GM12878 (cell line): ENCODE measurements around the gene TMEM132D. TPM values are rescaled to one million over a fixed set of nuclear protein-coding genes. Genes with fewer than 3 reads are reported as not detected.

Experiments
- ATAC-seq: fragments of 200-7000 bp; cut with Tn5 transposase; 3 replicates; pipeline ENCODE4 v1.9.1; 2020; ENCODE audit warnings: mild to moderate bottlenecking, moderate library complexity
- BruUV-seq: library from RNA; stranded (reverse); fragments of 400-500 nt; replicated peaks from 2 replicates; lab custom pipeline; 2021; lab: Mats Ljungman, UMichigan
- CTCF ChIA-PET: fragments of 300-600 bp; sonication (Branson Sonifier 250); formaldehyde crosslinking; extraction: SDS; loops from one replicate; lab custom pipeline; 2021; ENCODE audit warnings: inconsistent platforms; lab: Yijun Ruan, JAX
- POLR2A ChIA-PET: fragments of 350-600 bp; formaldehyde crosslinking; extraction: SDS; loops from one replicate; lab custom pipeline; 2021; ENCODE audit warnings: inconsistent platforms; lab: Charles Lee
- RAD21 ChIA-PET: fragments of 300-600 bp; sonication (Branson Sonifier 250); formaldehyde crosslinking; loops from one replicate; lab custom pipeline; 2023; ENCODE audit warnings: antibody characterized with exemption; ENCODE audit not compliant: unreplicated experiment; lab: Charles Lee
- SMC1A ChIA-PET: fragments of 300-600 bp; sonication (Branson Sonifier 250); formaldehyde crosslinking; loops from one replicate; lab custom pipeline; 2023; ENCODE audit not compliant: unreplicated experiment, uncharacterized antibody; lab: Charles Lee
- DNase-seq: peaks from one replicate; pipeline ENCODE4 v3.0.0-alpha.2; 2011; ENCODE audit warnings: low read depth, low spot score
- FAIRE-seq: peaks from 3 replicates; lab custom pipeline; 2011; peaks lifted over from hg19 to GRCh38; lab: Jason Lieb, UNC
- H2AFZ ChIP-seq: 2 replicates; pipeline ENCODE4 v1.6.0; 2011; ENCODE audit warnings: low read depth, low read length, control low read depth; ENCODE audit not compliant: control insufficient read depth
- H3K27ac ChIP-seq: 2 replicates; pipeline ENCODE4 v1.5.1; 2011; ENCODE audit warnings: control low read depth; ENCODE audit not compliant: control insufficient read depth, insufficient read depth
- H3K27me3 ChIP-seq, 2 experiments: replicated peaks in 1 of 2; 2 replicates each; pipeline versions ENCODE4 v1.6.0 to v1.6.1; 2011; ENCODE audit warnings: low read length in 1 of 2; ENCODE audit not compliant: control insufficient read depth in 2 of 2, insufficient read depth in 2 of 2
- H3K36me3 ChIP-seq, 2 experiments: 2 replicates each; pipeline ENCODE4 v1.5.1; 2011; ENCODE audit warnings: low read length in 1 of 2; ENCODE audit not compliant: control insufficient read depth in 2 of 2, insufficient read depth in 2 of 2
- H3K4me1 ChIP-seq: 2 replicates; pipeline ENCODE4 v1.6.1; 2011; ENCODE audit warnings: mild to moderate bottlenecking, low read length, moderate library complexity, mixed read lengths; ENCODE audit not compliant: control insufficient read depth, insufficient read depth
- H3K4me2 ChIP-seq: 2 replicates; pipeline ENCODE4 v1.6.0; 2011; ENCODE audit warnings: control low read depth; ENCODE audit not compliant: control insufficient read depth, insufficient read depth
- H3K4me3 ChIP-seq: fragments of 200-600 bp; sonication (generic); 2 replicates; pipeline ENCODE4 v1.5.1; 2016
- H3K79me2 ChIP-seq: 2 replicates; pipeline ENCODE4 v1.6.0; 2011; ENCODE audit warnings: low read length; ENCODE audit not compliant: control insufficient read depth, insufficient read depth
- H3K9ac ChIP-seq: 2 replicates; pipeline ENCODE4 v1.8.0; 2011; ENCODE audit warnings: low read length, control low read depth, mixed read lengths; ENCODE audit not compliant: control insufficient read depth, insufficient read depth
- H3K9me3 ChIP-seq: replicated peaks from 3 replicates; pipeline ENCODE4 v1.5.1; 2011; ENCODE audit warnings: mild to moderate bottlenecking, low read length; ENCODE audit not compliant: control insufficient read depth, insufficient read depth
- H4K20me1 ChIP-seq: 2 replicates; pipeline ENCODE4 v1.6.0; 2011; ENCODE audit not compliant: control insufficient read depth, insufficient read depth
- ATF3 ChIP-seq: IDR thresholded peaks from 2 replicates; pipeline ENCODE4 v1.6.1; 2011; ENCODE audit warnings: low read depth, mild to moderate bottlenecking, low read length, moderate library complexity, borderline replicate concordance; ENCODE audit errors: extremely low read depth
- BCL3 ChIP-seq: IDR thresholded peaks from 2 replicates; pipeline ENCODE4 v1.6.1; 2011; ENCODE audit warnings: borderline replicate concordance, low read depth, mild to moderate bottlenecking, moderate library complexity, low read length; ENCODE audit not compliant: insufficient read depth, poor library complexity, severe bottlenecking
- ELK1 ChIP-seq: IDR thresholded peaks from 2 replicates; pipeline ENCODE4 v1.6.1; 2012; ENCODE audit warnings: low read depth, low read length, improper control_type of control experiment
- EZH2 ChIP-seq: IDR thresholded peaks from 2 replicates; pipeline ENCODE4 v1.6.1; 2012; ENCODE audit warnings: low read depth, mild to moderate bottlenecking, control low read depth, inconsistent platforms, low read length, borderline replicate concordance; ENCODE audit not compliant: control insufficient read depth
- GATAD2B ChIP-seq: fragments of 450-650 bp; conservative IDR thresholded peaks from 2 replicates; pipeline ENCODE4 v1.6.1; 2017; ENCODE audit warnings: low read depth, mild to moderate bottlenecking, moderate library complexity
- JUND ChIP-seq: IDR thresholded peaks from 2 replicates; pipeline ENCODE4 v1.6.1; 2012; ENCODE audit warnings: low read depth, mild to moderate bottlenecking, low read length, improper control_type of control experiment, moderate library complexity
- RCOR1 ChIP-seq: conservative IDR thresholded peaks from 2 replicates; pipeline ENCODE4 v1.6.1; 2012; ENCODE audit warnings: low read depth, low read length, improper control_type of control experiment
- RUNX3 ChIP-seq: IDR thresholded peaks from 2 replicates; pipeline ENCODE4 v1.6.1; 2012; ENCODE audit warnings: low read length, inconsistent platforms
- SPI1 ChIP-seq: IDR thresholded peaks from 2 replicates; pipeline ENCODE4 v1.6.1; 2011; ENCODE audit warnings: low read depth, mild to moderate bottlenecking, low read length, moderate library complexity, borderline replicate concordance; ENCODE audit not compliant: insufficient read depth
- ZNF217 ChIP-seq: fragments of 450-650 bp; IDR thresholded peaks from 2 replicates; pipeline ENCODE4 v1.6.1; 2017; ENCODE audit warnings: antibody characterized with exemption, mild to moderate bottlenecking
- ZNF274 ChIP-seq: IDR thresholded peaks from one replicate; pipeline ENCODE4 v1.8.0; 2011; ENCODE audit not compliant: insufficient read length, insufficient read depth
- WGBS: methylation state at CpG from one replicate; pipeline ENCODE4 v1.1.6; 2016; ENCODE audit warnings: low lambda C conversion rate; ENCODE audit not compliant: insufficient replicate concordance, insufficient coverage; ENCODE audit errors: missing lambda C conversion rate; 5-methylcytosine and 5-hydroxymethylcytosine counted together
- in situ Hi-C: fragments of 300-500 bp; cut with MboI; formaldehyde crosslinking; loops from 9 replicates; pipeline ENCODE4 v1.14.3; 2018; ENCODE audit warnings: mixed read lengths
- intact Hi-C: fragments of 100-400 bp; cut with micrococcal nuclease; formaldehyde crosslinking; loops from one replicate; pipeline ENCODE4 v1.14.2; 2022; ENCODE audit not compliant: unreplicated experiment
- polyA plus RNA-seq, 11 experiments: library from polyadenylated mRNA; depleted of rRNA in 4 of 11; unstranded in 6 of 11; stranded (reverse) in 5 of 11; fragments of >200 nt; fragmentation: Nextera tagmentation in 4 of 11; fragmentation: Illumina TruSeq in 1 of 11; extraction: Ambion mirVana in 4 of 11; extraction: Trizol in 1 of 11; gene quantifications; 1 replicate in 1 of 11; 2 replicates in 10 of 11; pipeline versions ENCODE4 v1.2.1 to v1.2.3, GENCODE V29; 2011 to 2016; ENCODE audit warnings: inconsistent platforms in 2 of 11, missing spikeins in 2 of 11, low read depth in 1 of 11
- total RNA-seq, 4 experiments: library from RNA; depleted of rRNA in 3 of 4; stranded (reverse); fragments of >200 nt in 3 of 4; fragmentation: Illumina TruSeq in 1 of 4; extraction: Trizol in 1 of 4; gene quantifications; 2 replicates each; pipeline versions ENCODE4 v1.2.1 to v1.2.3, GENCODE V29; 2013 to 2021

Gene TMEM132D
- total and polyA plus RNA-seq, 10 of the 15 experiments (the other 5 are each of a cell fraction or from before 2014, with no cell fraction given): under 0.01 to 0.12 (median 0.02) TPM; not detected in 3

GRCh38 chr12:129102233-129102632 is 801.6 kb downstream of the TMEM132D start:
- ATAC-seq (no peak), DNase-seq (no peak), FAIRE-seq (no peak)
- in situ Hi-C loops: no loop called here
- RAD21 ChIA-PET: no interaction called here
- H3K27ac ChIP-seq: no peak overlapping the region
- CTCF ChIA-PET: no interaction called here
- POLR2A ChIA-PET: no interaction called here
- no peak overlapping the region for H3K4me3 ChIP-seq
- no peaks in the 10 kb centered on the region for H3K4me1 ChIP-seq
- H3K36me3 ChIP-seq: no peaks in the 10 kb centered on the region
- intact Hi-C loops: no loop called here
- TF ChIP-seq ZNF217 (no peak), BCL3 (peak; percentile 94)
- no peak overlapping the region for H3K9ac ChIP-seq
- H4K20me1 ChIP-seq: no peaks in the 10 kb centered on the region
- H3K27me3 ChIP-seq: no peaks in the 10 kb centered on the region
- H3K9me3 ChIP-seq: no peaks in the 10 kb centered on the region; the same call in 2 of the 3 replicates
- no peaks in the 10 kb centered on the region for H3K79me2 ChIP-seq
- SMC1A ChIA-PET: no interaction called here
- no peak overlapping the region for H2AFZ ChIP-seq
- 48% methylated on average over 7 of the region's 7 CpGs for WGBS
- BruUV-seq: no TSS peak
- H3K4me2 ChIP-seq: no peak overlapping the region

GRCh38 chr12:129101816-129102215 is 802.0 kb downstream of the TMEM132D start:
- Histone ChIP-seq H3K9me3 (no peaks in the 10 kb centered on the region; the same call in 2 of the 3 replicates), H3K4me3 (no peak overlapping the region), H3K36me3 (no peaks in the 10 kb centered on the region), H4K20me1 (no peaks in the 10 kb centered on the region), H3K4me2 (no peak overlapping the region), H2AFZ (no peak overlapping the region), H3K79me2 (no peaks in the 10 kb centered on the region), H3K9ac (no peak overlapping the region), H3K4me1 (no peaks in the 10 kb centered on the region), H3K27ac (no peak overlapping the region), H3K27me3 (no peaks in the 10 kb centered on the region)
- intact Hi-C loops: no loop called here
- WGBS: 51% methylated on average over 5 of the region's 5 CpGs
- ATAC-seq (no peak), FAIRE-seq (no peak), DNase-seq (no peak)
- no TSS peak for BruUV-seq
- POLR2A ChIA-PET: no interaction called here
- in situ Hi-C loops: no loop called here
- SMC1A ChIA-PET: no interaction called here
- CTCF ChIA-PET: no interaction called here
- RAD21 ChIA-PET: no interaction called here
- TF ChIP-seq SPI1 (no peak), ATF3 (no peak), EZH2 (no peak), RUNX3 (no peak), JUND (no peak), RCOR1 (no peak), ZNF274 (no peak), ELK1 (no peak), GATAD2B (no peak)
